Activated T-cell treated with anti-CD3 and anti-CD28 coated beads for 24 hours (primary cell): ENCODE measurements around the gene ARHGAP26.

Source experiments
- DNase-seq: peaks from one replicate; pipeline ENCODE4 v3.0.0-alpha.2; 2020; ENCODE audit warnings: low read depth

Gene ARHGAP26

GRCh38 chr5:143228597-143229293, 458.6 kb downstream of the ARHGAP26 start:
- DNase-seq: no peak

GRCh38 chr5:143229426-143229895, 459.3 kb downstream of the ARHGAP26 start:
- DNase-seq: no peak

- no peak for DNase-seq
Observed at GRCh38 chr5:143229896-143230675, 459.9 kb downstream of the ARHGAP26 start.

- no peak for DNase-seq
Observed at GRCh38 chr5:143230676-143230996, 460.5 kb downstream of the ARHGAP26 start.

GRCh38 chr5:143231416-143231815, 461.2 kb downstream of the ARHGAP26 start:
- DNase-seq: no peak

GRCh38 chr5:143231973-143232812, 462.0 kb downstream of the ARHGAP26 start:
- DNase-seq: no peak

- DNase-seq: no peak
Observed at GRCh38 chr5:143233031-143233430, 462.9 kb downstream of the ARHGAP26 start.

GRCh38 chr5:143234162-143234842, 464.1 kb downstream of the ARHGAP26 start:
- no peak for DNase-seq

- no peak for DNase-seq
Observed at GRCh38 chr5:143235423-143235822, 465.2 kb downstream of the ARHGAP26 start.

GRCh38 chr5:143236682-143237081, 466.5 kb downstream of the ARHGAP26 start:
- no peak for DNase-seq

GRCh38 chr5:143237664-143238063, 467.5 kb downstream of the ARHGAP26 start:
- no peak for DNase-seq

- DNase-seq: no peak
Observed at GRCh38 chr5:143238620-143239019, 468.4 kb downstream of the ARHGAP26 start.

GRCh38 chr5:143239882-143240518, 469.8 kb downstream of the ARHGAP26 start:
- DNase-seq: no peak

GRCh38 chr5:143241892-143242291, 471.7 kb downstream of the ARHGAP26 start:
- DNase-seq: no peak

GRCh38 chr5:143243103-143243502, 472.9 kb downstream of the ARHGAP26 start:
- no peak for DNase-seq

- DNase-seq: no peak
Observed at GRCh38 chr5:143244000-143244736, 474.0 kb downstream of the ARHGAP26 start.

- no peak for DNase-seq
Observed at GRCh38 chr5:143244990-143245389, 474.8 kb downstream of the ARHGAP26 start.

GRCh38 chr5:143245929-143246561, 475.9 kb downstream of the ARHGAP26 start:
- no peak for DNase-seq

GRCh38 chr5:143247134-143247815, 477.1 kb downstream of the ARHGAP26 start:
- no peak for DNase-seq

GRCh38 chr5:143248391-143248790, 478.2 kb downstream of the ARHGAP26 start:
- DNase-seq: no peak
